Peyer's patch (tissue), 4 donors: ENCODE data around the gene GAD1.

Source experiments
- POLR2A ChIP-seq, 2 donors: fragments of 450-650 bp; IDR thresholded peaks; one replicate each; pipeline ENCODE4 v1.5.1; 2017; ENCODE audit warnings: antibody characterized with exemption in 2 of 2, mild to moderate bottlenecking in 2 of 2, moderate library complexity in 2 of 2
- TF ChIP-seq, protein P1 (sequence below), 6 experiments: fragments of 450-650 bp in 4 of 6; fragments of 200-600 bp in 2 of 6; sonication (generic) in 1 of 6; IDR thresholded peaks; one replicate each; pipeline ENCODE4 v1.5.1; 2017 to 2019; ENCODE audit warnings: antibody characterized with exemption in 6 of 6, mild to moderate bottlenecking in 3 of 6, moderate library complexity in 1 of 6

DNA sequence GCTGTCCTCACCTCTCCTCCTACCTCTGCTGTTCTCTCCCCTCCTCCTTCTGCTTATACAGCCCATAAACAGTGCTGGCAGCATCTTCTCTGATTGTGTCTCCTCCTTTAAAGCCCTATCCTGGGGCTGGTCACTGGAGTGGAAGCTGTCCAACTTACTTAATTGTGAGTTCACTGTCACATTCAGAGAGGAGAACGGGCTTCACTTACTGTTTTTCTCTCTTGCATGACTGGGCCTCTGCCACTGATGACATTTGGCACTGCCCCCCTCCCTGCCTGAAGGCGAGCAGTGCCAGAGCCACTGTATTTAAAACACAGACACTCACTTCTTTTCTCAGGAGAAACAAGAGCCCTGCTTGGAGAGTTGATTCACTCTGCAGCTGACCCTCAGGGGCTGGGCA is 12.3 kb downstream of the GAD1 start:
- TF ChIP-seq, protein P1, sequence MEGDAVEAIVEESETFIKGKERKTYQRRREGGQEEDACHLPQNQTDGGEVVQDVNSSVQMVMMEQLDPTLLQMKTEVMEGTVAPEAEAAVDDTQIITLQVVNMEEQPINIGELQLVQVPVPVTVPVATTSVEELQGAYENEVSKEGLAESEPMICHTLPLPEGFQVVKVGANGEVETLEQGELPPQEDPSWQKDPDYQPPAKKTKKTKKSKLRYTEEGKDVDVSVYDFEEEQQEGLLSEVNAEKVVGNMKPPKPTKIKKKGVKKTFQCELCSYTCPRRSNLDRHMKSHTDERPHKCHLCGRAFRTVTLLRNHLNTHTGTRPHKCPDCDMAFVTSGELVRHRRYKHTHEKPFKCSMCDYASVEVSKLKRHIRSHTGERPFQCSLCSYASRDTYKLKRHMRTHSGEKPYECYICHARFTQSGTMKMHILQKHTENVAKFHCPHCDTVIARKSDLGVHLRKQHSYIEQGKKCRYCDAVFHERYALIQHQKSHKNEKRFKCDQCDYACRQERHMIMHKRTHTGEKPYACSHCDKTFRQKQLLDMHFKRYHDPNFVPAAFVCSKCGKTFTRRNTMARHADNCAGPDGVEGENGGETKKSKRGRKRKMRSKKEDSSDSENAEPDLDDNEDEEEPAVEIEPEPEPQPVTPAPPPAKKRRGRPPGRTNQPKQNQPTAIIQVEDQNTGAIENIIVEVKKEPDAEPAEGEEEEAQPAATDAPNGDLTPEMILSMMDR (IDR thresholded peaks at IDR 0.05) = no peak
- TF ChIP-seq POLR2A (IDR thresholded peaks at IDR 0.05) = no peak
